ENCODE data around the gene UMPS. TPM values are rescaled to one million over a fixed set of nuclear protein-coding genes. Genes with fewer than 3 reads are reported as not detected.

The UMPS gene
- total RNA-seq, 1 experiment from 2014 or later: 17.4 TPM

DNA sequence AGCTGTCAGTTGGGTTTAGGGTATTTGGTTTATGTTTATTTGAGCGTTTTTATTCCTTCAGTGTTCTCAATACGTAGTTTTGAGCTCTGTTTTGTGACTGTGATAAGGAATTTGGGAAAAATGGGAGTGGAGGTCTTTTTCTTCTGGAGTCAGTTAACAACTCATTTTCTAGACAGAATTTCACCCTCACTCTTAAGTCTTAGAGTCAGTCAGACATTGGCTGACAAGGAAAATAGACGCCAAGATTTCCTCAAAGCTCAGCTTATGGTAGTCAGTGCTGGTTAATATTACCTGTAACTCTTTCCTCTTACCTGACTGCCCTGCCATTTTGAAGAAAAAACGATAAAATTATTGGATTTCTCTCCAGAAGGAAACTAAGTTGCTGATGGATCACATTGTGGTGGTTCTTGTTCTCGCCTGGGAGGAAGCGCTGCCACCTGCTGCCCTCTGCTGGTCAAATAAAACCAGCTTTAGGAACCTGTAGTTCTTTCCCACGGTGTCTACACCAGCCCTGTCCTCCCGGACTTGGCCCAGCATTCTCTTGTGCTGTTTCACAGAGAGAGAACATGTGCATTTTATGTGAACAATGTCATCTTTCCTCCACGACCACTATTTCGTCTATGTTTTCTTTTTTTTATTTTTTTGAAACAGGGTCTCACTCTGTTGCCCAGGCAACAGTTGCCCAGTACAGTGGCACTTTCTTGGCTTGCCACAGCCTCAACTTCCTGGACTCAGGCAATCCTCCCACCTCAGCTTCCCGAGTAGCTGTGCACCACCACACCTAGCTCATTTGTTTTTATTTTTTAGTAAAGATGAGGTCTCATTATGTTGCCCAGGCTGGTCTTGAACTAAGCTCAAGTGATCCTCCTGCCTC is 41.4 kb upstream of the UMPS start:
- H3K4me2 ChIP-seq (ENCODE audit: low read depth, low read length, poor library complexity, severe bottlenecking): no peak overlapping the region

GRCh38 chr3:124691599-124691998 is 38.7 kb upstream of the UMPS start:
- Histone ChIP-seq H3K9me3 (ENCODE audit: low read length) (no peaks in the 10 kb centered on the region), H3K27ac (ENCODE audit: low read length) (no peak overlapping the region), H3K9me2 (replicated peaks; ENCODE audit: insufficient read depth, low read length) (no peaks in the 10 kb centered on the region), H3K79me2 (ENCODE audit: low read length) (no peaks in the 10 kb centered on the region), H4K20me1 (ENCODE audit: insufficient read depth, low read depth, low read length) (no peaks in the 10 kb centered on the region), H2AFZ (ENCODE audit: low read length) (no peak overlapping the region), H3K9ac (ENCODE audit: low read length) (no peak overlapping the region), H3K4me3 (ENCODE audit: low read length) (no peak overlapping the region), H3K27me3 (ENCODE audit: low read length) (no peaks in the 10 kb centered on the region), H3K4me1 (ENCODE audit: low read length) (no peaks in the 10 kb centered on the region), H3K4me2 (ENCODE audit: low read depth, low read length, poor library complexity, severe bottlenecking) (no peak overlapping the region), H3K36me3 (ENCODE audit: insufficient read depth, low read length) (no peaks in the 10 kb centered on the region)
- DNase-seq: no peak

More for the DNA sequence above, 41.4 kb upstream of the UMPS start:
- H3K27me3 ChIP-seq (ENCODE audit: low read length): no peaks in the 10 kb centered on the region
- no peaks in the 10 kb centered on the region for H3K9me3 ChIP-seq (ENCODE audit: low read length)
- H2AFZ ChIP-seq (ENCODE audit: low read length): no peak overlapping the region
- peak; percentile 86 for DNase-seq
- no peaks in the 10 kb centered on the region for H3K4me1 ChIP-seq (ENCODE audit: low read length)
- H3K79me2 ChIP-seq (ENCODE audit: low read length): no peaks in the 10 kb centered on the region
- no peak overlapping the region for H3K27ac ChIP-seq (ENCODE audit: low read length)
- H3K36me3 ChIP-seq (ENCODE audit: insufficient read depth, low read length): no peaks in the 10 kb centered on the region
- H3K9ac ChIP-seq (ENCODE audit: low read length): no peak overlapping the region
- no peak overlapping the region for H3K4me3 ChIP-seq (ENCODE audit: low read length)
- H3K9me2 ChIP-seq (replicated peaks; ENCODE audit: insufficient read depth, low read length): no peaks in the 10 kb centered on the region
- H4K20me1 ChIP-seq (ENCODE audit: insufficient read depth, low read depth, low read length): no peaks in the 10 kb centered on the region

DNA sequence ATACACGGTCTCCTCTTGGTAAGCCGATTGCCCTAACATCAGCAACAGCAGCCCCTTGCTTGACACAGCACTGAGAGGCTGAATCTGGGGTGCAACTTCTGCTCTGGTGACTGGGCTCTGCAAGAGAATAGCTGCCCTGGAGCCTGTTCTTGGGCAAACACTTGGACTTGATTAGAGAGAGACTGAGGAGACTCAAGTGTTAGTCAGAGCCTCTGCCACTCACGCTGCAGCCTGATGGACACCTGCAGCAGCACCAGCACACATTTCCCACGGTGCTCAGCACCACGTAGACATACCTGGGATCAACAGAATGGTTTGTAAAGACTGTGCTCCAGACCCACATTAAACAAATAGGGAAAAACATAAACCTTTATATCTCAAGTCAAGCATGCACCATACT is 35.8 kb upstream of the UMPS start:
- H3K9ac ChIP-seq (ENCODE audit: low read length): no peak overlapping the region
- no peak overlapping the region for H3K27ac ChIP-seq (ENCODE audit: low read length)
- no peaks in the 10 kb centered on the region for H3K9me2 ChIP-seq (replicated peaks; ENCODE audit: insufficient read depth, low read length)
- no peaks in the 10 kb centered on the region for H3K4me1 ChIP-seq (ENCODE audit: low read length)
- H3K4me2 ChIP-seq (ENCODE audit: low read depth, low read length, poor library complexity, severe bottlenecking): no peak overlapping the region
- no peak overlapping the region for H3K4me3 ChIP-seq (ENCODE audit: low read length)
- H4K20me1 ChIP-seq (ENCODE audit: insufficient read depth, low read depth, low read length): no peaks in the 10 kb centered on the region
- H3K79me2 ChIP-seq (ENCODE audit: low read length): no peaks in the 10 kb centered on the region
- no peaks in the 10 kb centered on the region for H3K36me3 ChIP-seq (ENCODE audit: insufficient read depth, low read length)
- no peak overlapping the region for H2AFZ ChIP-seq (ENCODE audit: low read length)
- H3K9me3 ChIP-seq (ENCODE audit: low read length): no peaks in the 10 kb centered on the region
- H3K27me3 ChIP-seq (ENCODE audit: low read length): no peaks in the 10 kb centered on the region
- DNase-seq: no peak

GRCh38 chr3:124695369-124695768 is 34.9 kb upstream of the UMPS start:
- H3K27ac ChIP-seq (ENCODE audit: low read length): no peak overlapping the region
- H3K4me3 ChIP-seq (ENCODE audit: low read length): no peak overlapping the region
- no peaks in the 10 kb centered on the region for H3K9me3 ChIP-seq (ENCODE audit: low read length)
- no peak for DNase-seq
- no peak overlapping the region for H2AFZ ChIP-seq (ENCODE audit: low read length)
- H3K9me2 ChIP-seq (replicated peaks; ENCODE audit: insufficient read depth, low read length): no peaks in the 10 kb centered on the region
- no peaks in the 10 kb centered on the region for H3K27me3 ChIP-seq (ENCODE audit: low read length)
- H3K9ac ChIP-seq (ENCODE audit: low read length): no peak overlapping the region
- no peak overlapping the region for H3K4me2 ChIP-seq (ENCODE audit: low read depth, low read length, poor library complexity, severe bottlenecking)
- no peaks in the 10 kb centered on the region for H3K36me3 ChIP-seq (ENCODE audit: insufficient read depth, low read length)
- no peaks in the 10 kb centered on the region for H4K20me1 ChIP-seq (ENCODE audit: insufficient read depth, low read depth, low read length)
- H3K4me1 ChIP-seq (ENCODE audit: low read length): no peaks in the 10 kb centered on the region
- no peaks in the 10 kb centered on the region for H3K79me2 ChIP-seq (ENCODE audit: low read length)

- no peak overlapping the region for H3K9ac ChIP-seq (ENCODE audit: low read length)
- no peak overlapping the region for H3K4me2 ChIP-seq (ENCODE audit: low read depth, low read length, poor library complexity, severe bottlenecking)
- no peaks in the 10 kb centered on the region for H3K9me2 ChIP-seq (replicated peaks; ENCODE audit: insufficient read depth, low read length)
- H3K79me2 ChIP-seq (ENCODE audit: low read length): no peaks in the 10 kb centered on the region
- no peak overlapping the region for H3K27ac ChIP-seq (ENCODE audit: low read length)
- no peaks in the 10 kb centered on the region for H3K4me1 ChIP-seq (ENCODE audit: low read length)
- no peaks in the 10 kb centered on the region for H3K36me3 ChIP-seq (ENCODE audit: insufficient read depth, low read length)
- no peak overlapping the region for H3K4me3 ChIP-seq (ENCODE audit: low read length)
- DNase-seq: no peak
- H4K20me1 ChIP-seq (ENCODE audit: insufficient read depth, low read depth, low read length): no peaks in the 10 kb centered on the region
- H2AFZ ChIP-seq (ENCODE audit: low read length): no peak overlapping the region
- no peaks in the 10 kb centered on the region for H3K27me3 ChIP-seq (ENCODE audit: low read length)
- H3K9me3 ChIP-seq (ENCODE audit: low read length): no peaks in the 10 kb centered on the region
Observed at GRCh38 chr3:124696006-124696405, 34.2 kb upstream of the UMPS start.

- no peaks in the 10 kb centered on the region for H3K36me3 ChIP-seq (ENCODE audit: insufficient read depth, low read length)
- H2AFZ ChIP-seq (ENCODE audit: low read length): no peak overlapping the region
- H3K9me3 ChIP-seq (ENCODE audit: low read length): no peaks in the 10 kb centered on the region
- no peak overlapping the region for H3K27ac ChIP-seq (ENCODE audit: low read length)
- no peaks in the 10 kb centered on the region for H3K79me2 ChIP-seq (ENCODE audit: low read length)
- no peak overlapping the region for H3K4me2 ChIP-seq (ENCODE audit: low read depth, low read length, poor library complexity, severe bottlenecking)
- no peak for DNase-seq
- no peaks in the 10 kb centered on the region for H3K27me3 ChIP-seq (ENCODE audit: low read length)
- H3K9ac ChIP-seq (ENCODE audit: low read length): no peak overlapping the region
- H4K20me1 ChIP-seq (ENCODE audit: insufficient read depth, low read depth, low read length): no peaks in the 10 kb centered on the region
- no peaks in the 10 kb centered on the region for H3K4me1 ChIP-seq (ENCODE audit: low read length)
- no peak overlapping the region for H3K4me3 ChIP-seq (ENCODE audit: low read length)
- no peaks in the 10 kb centered on the region for H3K9me2 ChIP-seq (replicated peaks; ENCODE audit: insufficient read depth, low read length)
Observed at GRCh38 chr3:124697302-124697701, 33.0 kb upstream of the UMPS start.

GRCh38 chr3:124698030-124698770 is 32.1 kb upstream of the UMPS start:
- no peak for DNase-seq
- Histone ChIP-seq H3K9ac (ENCODE audit: low read length) (no peak overlapping the region), H3K4me2 (ENCODE audit: low read depth, low read length, poor library complexity, severe bottlenecking) (no peak overlapping the region)

DNA sequence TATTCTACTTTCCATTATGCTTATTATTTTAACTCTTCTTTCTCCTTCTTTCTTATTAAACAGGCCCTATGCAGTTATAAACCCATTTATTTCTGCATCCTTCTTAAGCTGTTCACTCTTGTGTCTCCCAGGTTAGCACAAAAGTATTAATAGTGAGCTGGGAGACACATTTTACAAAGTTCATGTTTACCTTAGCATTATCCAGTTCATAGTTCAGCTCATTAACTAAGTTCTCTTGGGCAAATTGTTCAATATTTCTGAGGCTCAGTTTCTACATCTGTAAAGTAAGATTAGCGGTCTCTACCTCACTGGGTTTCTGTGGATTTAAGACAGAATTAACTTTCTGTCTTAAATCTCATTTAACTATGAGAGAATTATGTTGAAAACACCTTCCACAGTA is 31.2 kb upstream of the UMPS start:
- H3K27me3 ChIP-seq (ENCODE audit: low read length): no peaks in the 10 kb centered on the region
- no peak overlapping the region for H3K27ac ChIP-seq (ENCODE audit: low read length)
- no peaks in the 10 kb centered on the region for H3K9me3 ChIP-seq (ENCODE audit: low read length)
- H3K9ac ChIP-seq (ENCODE audit: low read length): no peak overlapping the region
- H3K36me3 ChIP-seq (ENCODE audit: insufficient read depth, low read length): no peaks in the 10 kb centered on the region
- no peak overlapping the region for H3K4me2 ChIP-seq (ENCODE audit: low read depth, low read length, poor library complexity, severe bottlenecking)
- H3K79me2 ChIP-seq (ENCODE audit: low read length): no peaks in the 10 kb centered on the region
- no peaks in the 10 kb centered on the region for H3K4me1 ChIP-seq (ENCODE audit: low read length)
- H4K20me1 ChIP-seq (ENCODE audit: insufficient read depth, low read depth, low read length): no peaks in the 10 kb centered on the region
- no peaks in the 10 kb centered on the region for H3K9me2 ChIP-seq (replicated peaks; ENCODE audit: insufficient read depth, low read length)
- no peak for DNase-seq
- no peak overlapping the region for H3K4me3 ChIP-seq (ENCODE audit: low read length)
- H2AFZ ChIP-seq (ENCODE audit: low read length): no peak overlapping the region

More at GRCh38 chr3:124698030-124698770, 32.1 kb upstream of the UMPS start:
- Histone ChIP-seq H2AFZ (ENCODE audit: low read length) (no peak overlapping the region), H3K4me1 (ENCODE audit: low read length) (no peaks in the 10 kb centered on the region), H3K36me3 (ENCODE audit: insufficient read depth, low read length) (no peaks in the 10 kb centered on the region), H4K20me1 (ENCODE audit: insufficient read depth, low read depth, low read length) (no peaks in the 10 kb centered on the region), H3K4me3 (ENCODE audit: low read length) (no peak overlapping the region), H3K27ac (ENCODE audit: low read length) (no peak overlapping the region), H3K27me3 (ENCODE audit: low read length) (no peaks in the 10 kb centered on the region), H3K9me3 (ENCODE audit: low read length) (no peaks in the 10 kb centered on the region), H3K9me2 (replicated peaks; ENCODE audit: insufficient read depth, low read length) (no peaks in the 10 kb centered on the region), H3K79me2 (ENCODE audit: low read length) (no peaks in the 10 kb centered on the region)

All from Karpas-422 (cell line).